H1 (cell line): Measurements from ENCODE around the gene TFDP1. TPM values are rescaled to one million over a fixed set of nuclear protein-coding genes. Genes with fewer than 3 reads are reported as not detected.

Source experiments
- CTCF ChIA-PET: fragments of 300-600 bp; sonication (Branson Sonifier 250); formaldehyde crosslinking; loops from one replicate; lab custom pipeline; 2021; ENCODE audit not compliant: partially characterized antibody; lab: Charles Lee
- POLR2A ChIA-PET: fragments of 300-600 bp; sonication (Branson Sonifier 250); formaldehyde crosslinking; loops from one replicate; lab custom pipeline; 2021; ENCODE audit warnings: inconsistent platforms; ENCODE audit not compliant: partially characterized antibody; lab: Charles Lee
- DNase-seq, 2 experiments: peaks; one replicate each; pipeline versions ENCODE4 v3.0.0 to v3.0.0-alpha.2; 2010 to 2022; ENCODE audit warnings: low spot score in 2 of 2, low read depth in 1 of 2, mixed read lengths in 1 of 2
- FAIRE-seq: peaks from 2 replicates; lab custom pipeline; 2011; peaks lifted over from hg19 to GRCh38; lab: Jason Lieb, UNC
- H2AFZ ChIP-seq: 2 replicates; pipeline ENCODE4 v1.8.1; 2012; ENCODE audit warnings: low read length, inconsistent platforms
- H2AK5ac ChIP-seq: 2 replicates; pipeline ENCODE4 v1.6.1; 2013; ENCODE audit warnings: low read depth, low read length
- H2BK120ac ChIP-seq: replicated peaks from 2 replicates; pipeline ENCODE3; 2013; ENCODE audit warnings: low read depth, low read length, inconsistent platforms
- H2BK12ac ChIP-seq: 2 replicates; pipeline ENCODE4 v1.6.1; 2013; ENCODE audit warnings: low read depth, low read length
- H2BK15ac ChIP-seq: 2 replicates; pipeline ENCODE4 v1.6.1; 2013; ENCODE audit warnings: low read length
- H2BK20ac ChIP-seq: 2 replicates; pipeline ENCODE4 v1.6.1; 2013; ENCODE audit warnings: low read length
- H2BK5ac ChIP-seq: 2 replicates; pipeline ENCODE4 v1.6.1; 2013; ENCODE audit warnings: low read depth, low read length
- H3K14ac ChIP-seq: 2 replicates; pipeline ENCODE4 v1.6.1; 2013; ENCODE audit warnings: inconsistent platforms; ENCODE audit not compliant: insufficient read length
- H3K18ac ChIP-seq: 2 replicates; pipeline ENCODE4 v1.6.1; 2013; ENCODE audit warnings: low read length; ENCODE audit errors: extremely low read depth
- H3K23ac ChIP-seq: 2 replicates; pipeline ENCODE4 v1.6.1; 2013; ENCODE audit warnings: inconsistent platforms; ENCODE audit not compliant: insufficient read length
- H3K23me2 ChIP-seq: 2 replicates; pipeline ENCODE4 v1.6.1; 2013; ENCODE audit warnings: low read depth, low read length
- H3K27ac ChIP-seq: 2 replicates; pipeline ENCODE4 v1.6.1; 2011; ENCODE audit warnings: low read depth, low read length, inconsistent platforms
- H3K27me3 ChIP-seq, 4 experiments: replicated peaks in 1 of 4; 1 replicate in 1 of 4; 2 replicates in 3 of 4; pipeline versions ENCODE4 v1.6.1 to v1.8.1; 2011 to 2013; ENCODE audit warnings: low read length in 3 of 4, mild to moderate bottlenecking in 3 of 4, inconsistent platforms in 2 of 4, mixed read lengths in 2 of 4, moderate library complexity in 1 of 4; ENCODE audit not compliant: control insufficient read depth in 3 of 4, insufficient read depth in 3 of 4; ENCODE audit errors: extremely low read depth in 1 of 4
- H3K36me3 ChIP-seq, 4 experiments: 2 replicates each; pipeline versions ENCODE4 v1.6.1 to v1.8.1; 2011 to 2013; ENCODE audit warnings: mild to moderate bottlenecking in 4 of 4, low read length in 3 of 4, moderate library complexity in 2 of 4, control low read depth in 1 of 4, inconsistent platforms in 1 of 4; ENCODE audit not compliant: insufficient read depth in 4 of 4, control insufficient read depth in 2 of 4
- H3K4ac ChIP-seq: replicated peaks from 2 replicates; pipeline ENCODE3; 2013; ENCODE audit warnings: low read length, low read depth, mixed read lengths, inconsistent platforms; ENCODE audit not compliant: insufficient read length
- H3K4me1 ChIP-seq, 4 experiments: replicated peaks in 1 of 4; 1 replicate in 1 of 4; 2 replicates in 3 of 4; pipeline versions ENCODE4 v1.6.1 to v1.8.1; 2011 to 2013; ENCODE audit warnings: low read length in 3 of 4, inconsistent platforms in 2 of 4, mixed read lengths in 1 of 4; ENCODE audit not compliant: insufficient read depth in 4 of 4, control insufficient read depth in 3 of 4
- H3K4me2 ChIP-seq, 2 experiments: 2 replicates each; pipeline versions ENCODE4 v1.6.1 to v1.8.1; 2011 to 2013; ENCODE audit warnings: low read depth in 2 of 2, low read length in 2 of 2, control low read depth in 1 of 2, inconsistent platforms in 1 of 2, mild to moderate bottlenecking in 1 of 2; ENCODE audit not compliant: insufficient read depth in 1 of 2
- H3K4me3 ChIP-seq, 4 experiments: fragments of 200-600, 300-600 bp in 1 of 4; sonication (generic), shearing (Covaris generic), sonication (Bioruptor Twin) in 1 of 4; 2 replicates each; pipeline versions ENCODE4 v1.5.1 to v1.8.1; 2011 to 2016; ENCODE audit warnings: low read length in 4 of 4, low read depth in 3 of 4, control low read depth in 2 of 4, inconsistent platforms in 2 of 4, mild to moderate bottlenecking in 2 of 4, mixed read lengths in 1 of 4, moderate library complexity in 1 of 4; ENCODE audit not compliant: insufficient read depth in 2 of 4; ENCODE audit errors: extremely low read depth in 1 of 4
- H3K56ac ChIP-seq: replicated peaks from 2 replicates; pipeline ENCODE3; 2013; ENCODE audit warnings: low read depth, mild to moderate bottlenecking, mixed read lengths, low read length, inconsistent platforms; ENCODE audit not compliant: insufficient read length
- H3K79me1 ChIP-seq: 2 replicates; pipeline ENCODE4 v1.6.1; 2013; ENCODE audit warnings: low read depth, low read length, control low read depth
- H3K79me2 ChIP-seq, 2 experiments: 2 replicates each; pipeline versions ENCODE4 v1.6.1 to v1.8.1; 2012 to 2013; ENCODE audit warnings: low read length in 2 of 2, mild to moderate bottlenecking in 2 of 2, inconsistent platforms in 1 of 2; ENCODE audit not compliant: insufficient read depth in 2 of 2, control insufficient read depth in 1 of 2
- H3K9ac ChIP-seq, 4 experiments: replicated peaks in 1 of 4; 1 replicate in 1 of 4; 2 replicates in 3 of 4; pipeline versions ENCODE4 v1.6.1 to v1.8.1; 2011 to 2013; ENCODE audit warnings: low read depth in 3 of 4, low read length in 3 of 4, control low read depth in 2 of 4, mild to moderate bottlenecking in 2 of 4, moderate library complexity in 2 of 4, inconsistent platforms in 1 of 4; ENCODE audit errors: extremely low read depth in 1 of 4
- H3K9me3 ChIP-seq, 2 experiments: 2 replicates each; pipeline versions ENCODE4 v1.6.1 to v1.8.1; 2012 to 2013; ENCODE audit warnings: mild to moderate bottlenecking in 2 of 2, moderate library complexity in 2 of 2, control low read depth in 1 of 2, inconsistent platforms in 1 of 2, low read depth in 1 of 2, low read length in 1 of 2, mixed read lengths in 1 of 2; ENCODE audit not compliant: insufficient read depth in 2 of 2
- H4K20me1 ChIP-seq, 2 experiments: replicated peaks in 1 of 2; 2 replicates each; pipeline versions ENCODE3 to v1.8.1; 2011 to 2013; ENCODE audit warnings: inconsistent platforms in 2 of 2, low read length in 2 of 2, mild to moderate bottlenecking in 1 of 2; ENCODE audit not compliant: insufficient read depth in 2 of 2, control insufficient read depth in 1 of 2
- H4K5ac ChIP-seq: 2 replicates; pipeline ENCODE4 v1.6.1; 2013; ENCODE audit warnings: low read length, low read depth, mixed read lengths, inconsistent platforms; ENCODE audit not compliant: insufficient read length
- H4K8ac ChIP-seq: 2 replicates; pipeline ENCODE4 v1.8.0; 2013; ENCODE audit warnings: mild to moderate bottlenecking, moderate library complexity, low read length, inconsistent platforms; ENCODE audit not compliant: insufficient read depth; ENCODE audit errors: extremely low read depth
- H4K91ac ChIP-seq: replicated peaks from 2 replicates; pipeline ENCODE3; 2013; ENCODE audit warnings: low read length, mixed read lengths, inconsistent platforms; ENCODE audit not compliant: insufficient read length
- ASH2L ChIP-seq: fragments of 200-600, 300-600 bp; sonication (generic); IDR thresholded peaks from one replicate; pipeline ENCODE4 v1.7.1; 2017; ENCODE audit warnings: low read length
- BRCA1 ChIP-seq: IDR thresholded peaks from 2 replicates; pipeline ENCODE4 v1.6.1; 2012; ENCODE audit warnings: low read depth, low read length, improper control_type of control experiment
- POLR2AphosphoS5 ChIP-seq: IDR thresholded peaks from 2 replicates; pipeline ENCODE4 v1.6.1; 2011; ENCODE audit warnings: low read depth, low read length
- whole genome bisulfite sequencing, 2 experiments: shearing (Covaris generic) in 1 of 2; methylation state at CpG; one replicate each; pipeline versions ENCODE4 v1.1.6 to v1.1.7; 2013 to 2015; ENCODE audit warnings: low lambda C conversion rate in 2 of 2, mixed read lengths in 2 of 2, inconsistent platforms in 1 of 2, low coverage in 1 of 2, missing lambda C conversion rate in 1 of 2; ENCODE audit not compliant: insufficient replicate concordance in 2 of 2, insufficient coverage in 1 of 2, insufficient read length in 1 of 2; ENCODE audit errors: extremely low coverage in 1 of 2, missing lambda C conversion rate in 1 of 2; 5-methylcytosine and 5-hydroxymethylcytosine counted together
- polyA plus RNA-seq, 7 experiments: library from polyadenylated mRNA; depleted of rRNA in 3 of 7; stranded (reverse) in 5 of 7; unstranded in 2 of 7; fragments of >200 nt in 5 of 7; fragments of 200-250 nt in 2 of 7; gene quantifications; 1 replicate in 5 of 7; 2 replicates in 1 of 7; 4 replicates in 1 of 7; pipeline versions ENCODE4 v1.2.1 to v1.2.3, GENCODE V29; 2011 to 2013; ENCODE audit warnings: missing spikeins in 2 of 7, mixed read lengths in 2 of 7
- total RNA-seq: library from RNA; stranded (reverse); fragmentation: NEBNext Ultra II Directional; extraction: Animal tissue kit (Norgen Biotek cat#: 25700); gene quantifications from 2 replicates; pipeline ENCODE4 v1.2.1, GENCODE V29; 2021
- TF ChIP-seq, protein P1 (sequence below): IDR thresholded peaks from 2 replicates; pipeline ENCODE4 v1.6.1; 2012; ENCODE audit warnings: inconsistent platforms

TFDP1 gene
- total and polyA plus RNA-seq, 2 of the 8 experiments (the other 6 are each of a cell fraction or from before 2014, with no cell fraction given) = 43.6 to 81.9 TPM

DNA sequence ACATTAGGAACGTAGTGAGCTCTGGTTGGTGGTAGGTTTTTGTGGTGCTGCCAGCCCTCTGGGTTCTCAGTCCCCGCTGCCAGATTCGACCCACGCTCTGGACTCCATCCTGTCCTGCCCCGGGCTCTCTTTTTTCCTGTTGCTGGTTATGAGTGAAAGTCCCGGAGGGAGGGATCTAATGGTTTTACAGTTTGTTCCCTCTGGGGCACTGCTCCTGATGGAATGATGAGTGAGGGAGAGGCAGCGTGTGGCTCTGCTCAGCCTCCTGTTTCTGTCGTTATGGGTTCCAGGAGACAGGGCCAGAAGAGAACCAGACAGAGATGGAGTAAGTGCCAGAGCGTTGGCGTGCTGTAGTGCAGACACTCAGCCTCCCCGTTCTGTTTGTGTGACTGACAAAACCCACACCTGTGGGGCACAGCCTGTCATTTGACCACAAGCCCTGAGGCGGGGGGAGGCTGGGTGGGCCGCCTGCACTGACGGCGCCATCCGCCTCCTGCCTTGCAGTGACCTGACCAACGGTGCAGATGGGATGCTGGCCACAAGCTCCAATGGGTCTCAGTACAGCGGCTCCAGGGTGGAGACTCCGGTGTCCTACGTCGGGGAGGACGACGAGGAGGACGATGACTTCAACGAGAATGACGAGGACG, 55.2 kb downstream of the TFDP1 start:
- Histone ChIP-seq H3K4ac (no peak overlapping the region), H2BK20ac (no peak overlapping the region), H3K23ac (no peak overlapping the region), H2BK12ac (no peak overlapping the region), H4K8ac (no peak overlapping the region), H3K4me2 (no peak overlapping the region), H3K4me3 (no peak overlapping the region), H3K56ac (no peak overlapping the region), H3K79me1 (no peaks in the 10 kb centered on the region), H3K18ac (no peak overlapping the region), H3K79me2 (no peaks in the 10 kb centered on the region), H3K14ac (no peak overlapping the region), H4K5ac (no peak overlapping the region), H3K4me1 (no peaks in the 10 kb centered on the region), H3K27ac (no peak overlapping the region), H2AFZ (no peak overlapping the region), H3K23me2 (no peaks in the 10 kb centered on the region), H2BK5ac (no peak overlapping the region), H3K9me3 (peaks cover 23 to 30% of the 10 kb centered on the region in 2 experiments), H3K9ac (no peak overlapping the region), H2BK120ac (no peak overlapping the region), H4K91ac (no peak overlapping the region), H2BK15ac (no peak overlapping the region), H2AK5ac (no peak overlapping the region), H4K20me1 (peaks cover 0 to 3% of the 10 kb centered on the region in 2 experiments), H3K36me3 (peaks cover 13 to 71% (median 49%) of the 10 kb centered on the region in 4 experiments), H3K27me3 (no peaks in the 10 kb centered on the region)
- POLR2A ChIA-PET = interaction anchor here (0.9 kb wide), 1 partner anchor 11 kb away, joined by 3 read pairs; no protein-coding TSS in a partner anchor
- CTCF ChIA-PET = interaction anchor here (1.0 to 1.6 kb wide), 3 partner anchors 9 to 99 kb away, joined by 3 to 4 read pairs (median 3); no protein-coding TSS in a partner anchor
- no peak for FAIRE-seq
- no peak for DNase-seq
- WGBS, 2 experiments = 93% methylated on average over 17 of the region's 27 CpGs; no CpG with 5 or more reads in 1 of the 2 experiments
- TF ChIP-seq BRCA1 (no peak), ASH2L (no peak), POLR2AphosphoS5 (no peak)
- TF ChIP-seq, protein P1, sequence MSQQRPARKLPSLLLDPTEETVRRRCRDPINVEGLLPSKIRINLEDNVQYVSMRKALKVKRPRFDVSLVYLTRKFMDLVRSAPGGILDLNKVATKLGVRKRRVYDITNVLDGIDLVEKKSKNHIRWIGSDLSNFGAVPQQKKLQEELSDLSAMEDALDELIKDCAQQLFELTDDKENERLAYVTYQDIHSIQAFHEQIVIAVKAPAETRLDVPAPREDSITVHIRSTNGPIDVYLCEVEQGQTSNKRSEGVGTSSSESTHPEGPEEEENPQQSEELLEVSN = no peak
